Coronary artery (tissue), 2 donors: ENCODE measurements around the gene LRRC3.
A peak's percentile ranks its signal among the peaks of the same experiment; 100 is the strongest.
"Not testable (repeated sequence)": the region's sequence is repeated elsewhere in the genome, so short reads cannot be mapped to it uniquely, and the experiment has no call there.

Source experiments
- DNase-seq: peaks from one replicate; pipeline ENCODE4 v3.0.0-alpha.2; 2017; ENCODE audit warnings: low spot score
- H3K27ac ChIP-seq, 2 donors: fragments of 200-600 bp; sonication (generic); one replicate each; pipeline ENCODE4 v1.5.1; 2016 to 2019
- H3K4me3 ChIP-seq: fragments of 200-600 bp; sonication (generic); 2 replicates; pipeline ENCODE4 v1.5.1; 2016; ENCODE audit warnings: mild to moderate bottlenecking, moderate library complexity
- TF ChIP-seq, protein P1 (sequence below): fragments of 200-600 bp; sonication (generic); IDR thresholded peaks from one replicate; pipeline ENCODE4 v1.5.1; 2019; ENCODE audit warnings: antibody characterized with exemption

LRRC3 gene

GRCh38 chr21:44477712-44478111, 22.4 kb downstream of the LRRC3 start:
- Histone ChIP-seq H3K4me3 (no peak overlapping the region), H3K27ac (no peak overlapping the region)
- TF ChIP-seq, protein P1, sequence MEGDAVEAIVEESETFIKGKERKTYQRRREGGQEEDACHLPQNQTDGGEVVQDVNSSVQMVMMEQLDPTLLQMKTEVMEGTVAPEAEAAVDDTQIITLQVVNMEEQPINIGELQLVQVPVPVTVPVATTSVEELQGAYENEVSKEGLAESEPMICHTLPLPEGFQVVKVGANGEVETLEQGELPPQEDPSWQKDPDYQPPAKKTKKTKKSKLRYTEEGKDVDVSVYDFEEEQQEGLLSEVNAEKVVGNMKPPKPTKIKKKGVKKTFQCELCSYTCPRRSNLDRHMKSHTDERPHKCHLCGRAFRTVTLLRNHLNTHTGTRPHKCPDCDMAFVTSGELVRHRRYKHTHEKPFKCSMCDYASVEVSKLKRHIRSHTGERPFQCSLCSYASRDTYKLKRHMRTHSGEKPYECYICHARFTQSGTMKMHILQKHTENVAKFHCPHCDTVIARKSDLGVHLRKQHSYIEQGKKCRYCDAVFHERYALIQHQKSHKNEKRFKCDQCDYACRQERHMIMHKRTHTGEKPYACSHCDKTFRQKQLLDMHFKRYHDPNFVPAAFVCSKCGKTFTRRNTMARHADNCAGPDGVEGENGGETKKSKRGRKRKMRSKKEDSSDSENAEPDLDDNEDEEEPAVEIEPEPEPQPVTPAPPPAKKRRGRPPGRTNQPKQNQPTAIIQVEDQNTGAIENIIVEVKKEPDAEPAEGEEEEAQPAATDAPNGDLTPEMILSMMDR = no peak
- no peak for DNase-seq

DNA sequence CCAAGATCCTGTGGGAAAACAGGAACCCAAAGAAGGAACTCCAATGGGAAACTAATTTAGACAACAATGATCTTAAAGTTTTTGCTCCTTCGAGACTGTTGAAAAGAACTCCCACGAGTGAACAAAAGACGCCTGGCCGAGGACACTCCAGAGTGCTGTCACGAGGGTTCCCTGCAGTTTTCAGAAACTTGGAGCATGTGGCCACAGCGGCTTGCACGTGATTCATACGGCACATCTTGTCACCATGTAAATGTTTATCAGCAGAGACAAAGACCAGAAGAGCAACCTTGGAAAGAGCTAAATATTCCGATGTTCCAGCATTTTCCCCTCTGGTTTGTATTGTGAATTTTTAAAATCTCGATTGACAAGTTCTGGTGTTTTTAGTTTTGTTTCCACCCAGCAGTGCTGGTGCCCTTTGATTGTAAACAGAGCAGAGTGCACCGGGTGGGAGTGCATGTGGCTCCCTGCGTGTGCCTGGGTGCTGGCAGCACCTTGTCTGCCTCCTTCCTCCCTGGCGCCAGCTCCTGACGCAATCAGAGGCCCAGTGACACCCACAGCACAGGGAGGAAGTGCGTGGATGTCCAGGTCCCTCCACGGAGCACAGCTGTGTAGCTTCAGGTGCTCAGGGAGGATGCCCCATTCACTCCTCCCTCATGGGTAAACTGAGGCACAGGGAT, 23.0 kb downstream of the LRRC3 start:
- TF ChIP-seq, protein P1 = no peak
- no peak overlapping the region for H3K4me3 ChIP-seq
- H3K27ac ChIP-seq = no peak overlapping the region
- no peak for DNase-seq

- H3K4me3 ChIP-seq = no peak overlapping the region
- TF ChIP-seq, protein P1 = no peak
- no peak overlapping the region for H3K27ac ChIP-seq
- no peak for DNase-seq
Observed at GRCh38 chr21:44478801-44479167, 23.5 kb downstream of the LRRC3 start.

DNA sequence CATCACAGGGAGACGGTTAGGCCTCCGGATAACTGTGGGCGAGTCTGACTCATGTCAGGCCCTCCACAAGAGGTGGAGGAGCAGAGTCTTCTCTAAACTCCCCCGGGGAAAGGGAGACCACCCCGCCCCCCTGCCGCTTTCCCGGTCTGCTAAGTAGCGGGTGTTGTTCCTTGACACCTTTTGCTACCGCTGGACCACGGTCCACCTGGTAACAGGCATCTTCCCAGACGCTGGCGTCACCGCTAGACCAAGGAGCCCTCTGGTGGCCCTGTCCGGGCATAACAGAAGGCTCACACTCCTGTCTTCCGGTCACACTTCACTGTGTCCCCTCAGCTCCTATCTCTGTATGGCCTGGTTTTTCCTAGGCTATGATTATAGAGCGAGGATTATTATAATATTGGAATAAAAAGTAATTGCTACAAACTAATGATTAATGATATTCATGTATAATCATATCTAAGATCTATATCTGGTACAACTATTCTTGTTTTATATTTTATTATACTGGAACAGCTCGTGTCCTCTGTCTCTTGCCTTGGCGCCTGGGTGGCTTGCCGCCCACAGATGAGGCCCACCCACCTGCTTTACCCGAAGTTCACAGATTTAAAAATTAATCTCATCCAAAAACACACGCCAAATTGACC, 24.4 kb downstream of the LRRC3 start:
- not testable (repeated sequence) for H3K4me3 ChIP-seq, DNase-seq, H3K27ac ChIP-seq
- TF ChIP-seq, protein P1 = peak; percentile 26

GRCh38 chr21:44480200-44481053, 25.1 kb downstream of the LRRC3 start:
- DNase-seq = no peak
- TF ChIP-seq, protein P1 = no peak
- H3K4me3 ChIP-seq = no peak overlapping the region
- H3K27ac ChIP-seq = no peak overlapping the region

DNA sequence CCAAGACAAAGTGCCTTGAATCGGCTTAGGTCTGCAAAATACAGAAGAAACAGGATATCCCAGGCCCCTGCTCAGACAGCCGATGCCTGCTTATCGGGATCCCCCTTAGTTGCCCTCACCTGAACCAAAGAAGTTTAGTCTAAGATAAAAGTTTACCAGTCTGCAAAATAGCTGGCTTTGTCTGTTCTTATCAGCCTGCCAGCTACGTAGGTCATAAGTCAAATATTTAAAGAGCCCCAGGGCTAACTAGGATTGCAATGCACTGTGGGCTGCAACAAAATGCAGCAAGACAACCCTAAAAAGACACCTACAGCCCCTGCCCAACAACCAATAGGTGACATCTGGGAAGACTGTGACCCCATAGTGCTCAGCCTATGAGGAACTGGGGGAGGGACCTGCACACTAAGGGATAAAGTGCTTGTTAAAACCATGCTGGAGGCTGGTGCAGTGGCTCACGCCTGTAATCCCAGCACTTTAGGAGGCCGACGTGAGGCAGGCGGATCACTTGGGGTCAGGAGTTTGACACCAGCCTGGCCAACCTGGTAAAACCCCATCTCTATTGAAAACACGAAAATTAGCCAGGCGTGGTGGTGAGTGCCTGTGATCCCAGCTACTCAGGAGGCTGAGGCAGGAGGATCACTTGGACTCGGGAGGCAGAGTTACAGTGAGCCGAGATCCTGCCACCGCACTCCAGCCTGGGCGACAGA, 27.4 kb downstream of the LRRC3 start:
- TF ChIP-seq, protein P1 = no peak
- no peak overlapping the region for H3K4me3 ChIP-seq
- DNase-seq = no peak

More for the DNA sequence above, 27.4 kb downstream of the LRRC3 start:
- H3K27ac ChIP-seq = no peak overlapping the region
